Ovary (tissue), 9 donors: ENCODE measurements around the gene USP28. TPM values are rescaled to one million over a fixed set of nuclear protein-coding genes. Genes with fewer than 3 reads are reported as not detected.
A peak's percentile ranks its signal among the peaks of the same experiment; 100 is the strongest.

Experiments used
- DNase-seq, 5 donors: peaks; one replicate each; pipeline ENCODE4 v3.0.0-alpha.2; 2019 to 2020
- H3K27ac ChIP-seq, 2 donors: fragments of 200-600 bp; one replicate each; pipeline versions ENCODE4 v1.5.1 to v1.8.0; 2019 to 2022
- H3K27me3 ChIP-seq: fragments of 200-600 bp; one replicate; pipeline ENCODE4 v1.8.0; 2022
- H3K36me3 ChIP-seq: fragments of 200-600 bp; sonication (generic); one replicate; pipeline ENCODE4 v1.5.1; 2019
- H3K4me1 ChIP-seq: one replicate; pipeline ENCODE4 v1.8.1; 2013; ENCODE audit warnings: mild to moderate bottlenecking, moderate library complexity; ENCODE audit not compliant: insufficient read depth
- H3K4me3 ChIP-seq: fragments of 200-600 bp; sonication (generic); one replicate; pipeline ENCODE4 v1.5.1; 2017
- H3K9me3 ChIP-seq, 2 donors: fragments of 200-600 bp in 1 of 2; sonication (generic) in 1 of 2; one replicate each; pipeline versions ENCODE4 v1.5.1 to v1.8.1; 2013 to 2019; ENCODE audit warnings: mild to moderate bottlenecking in 1 of 2, moderate library complexity in 1 of 2
- EP300 ChIP-seq: sonication (generic); formaldehyde crosslinking; IDR thresholded peaks from one replicate; pipeline ENCODE4 v1.6.1; 2017; ENCODE audit warnings: antibody characterized with exemption
- POLR2A ChIP-seq: fragments of 450-650 bp; IDR thresholded peaks from one replicate; pipeline ENCODE4 v1.6.1; 2017; ENCODE audit warnings: antibody characterized with exemption, mild to moderate bottlenecking, moderate library complexity
- WGBS, 3 donors: extraction: QIAGEN DNeasy Blood & Tissue Kit in 1 of 3; methylation state at CpG; one replicate each; pipeline versions ENCODE4 v1.1.5 to v1.1.7; 2013 to 2017; 5-methylcytosine and 5-hydroxymethylcytosine counted together
- intact Hi-C, 4 donors: fragments of 100-400 bp; cut with DNase I; formaldehyde crosslinking; loops; one replicate each; pipeline versions ENCODE4 v1.11.0 to v1.15.1; 2022 to 2023
- polyA plus RNA-seq, 2 donors: library from polyadenylated mRNA; stranded (reverse); fragments of 200-250 nt in 1 of 2; fragments of 350-450 nt in 1 of 2; fragmentation: Illumina TruSeq in 1 of 2; extraction: RNeasy Lipid Tissue Mini Kit (QIAGEN cat#74804) in 1 of 2; gene quantifications; one replicate each; pipeline ENCODE4 v1.2.3, GENCODE V29; 2013 to 2014
- total RNA-seq, 7 donors: library from RNA; depleted of rRNA in 2 of 7; stranded (reverse); fragments of >200 nt in 2 of 7; fragmentation: NEBNext Ultra II Directional in 3 of 7; extraction: Animal tissue kit (Norgen Biotek cat#: 25700) in 3 of 7; gene quantifications; one replicate each; pipeline versions ENCODE4 v1.1.0 to v1.2.4, GENCODE V29; 2016 to 2023
- TF ChIP-seq, protein P1 (sequence below), 3 donors: fragments of 450-650 bp in 2 of 3; fragments of 200-600 bp in 1 of 3; IDR thresholded peaks; one replicate each; pipeline versions ENCODE4 v1.5.1 to v1.8.0; 2016 to 2022; ENCODE audit warnings: antibody characterized with exemption in 3 of 3, mild to moderate bottlenecking in 1 of 3
- donor health status: DM: no; HTN: no; CAD: no; lungs with moderate emphysema.
- donor health status: DM: no; HTN: no; CAD: no.
- donor health status: Bipolar disorder and iron deficiency.
- donor health status: DM: yes; HTN: yes; CAD: no.
- donor health status: DM: no; HTN: no; CAD: no.
- donor health status: DM: yes; HTN: yes; CAD: no.

Gene USP28
- total and polyA plus RNA-seq, 9 donors: 11.0 to 29.5 (median 23.4) TPM

DNA sequence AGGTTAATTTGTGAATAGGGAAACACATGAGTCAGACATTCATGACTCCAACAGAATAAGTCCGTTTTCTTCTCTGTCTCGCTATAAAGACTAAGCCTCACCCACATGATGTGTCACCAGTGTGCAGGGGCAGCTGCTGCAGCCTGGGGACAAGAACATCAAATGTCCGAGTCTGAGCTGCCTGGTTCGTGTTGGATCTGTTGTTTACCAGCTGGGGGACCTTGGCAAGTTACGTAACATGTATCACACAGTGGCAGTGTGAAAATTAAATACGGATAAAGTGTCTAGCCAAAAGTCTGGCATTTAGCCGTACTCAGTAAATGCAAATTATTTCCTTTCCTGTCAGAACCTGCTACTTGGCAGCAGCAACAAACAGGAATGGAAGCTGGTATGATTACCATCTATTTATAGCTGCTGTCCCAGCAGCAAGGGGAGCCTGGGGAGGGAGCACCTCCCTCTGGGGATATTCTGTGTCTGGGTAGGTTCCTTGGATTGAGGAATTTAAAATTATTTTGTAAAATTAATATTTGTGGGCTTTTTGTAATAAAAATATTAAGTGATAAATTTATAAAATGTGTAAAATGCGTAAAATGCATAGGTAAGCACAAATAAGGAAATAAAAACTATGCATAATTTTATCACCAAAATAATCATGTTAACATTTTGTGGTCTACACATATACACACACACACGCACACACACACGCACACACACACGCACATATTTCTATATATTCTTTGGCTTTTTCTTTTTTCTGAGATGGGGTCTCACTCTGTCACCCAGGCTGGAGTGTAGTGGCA, 97.1 kb downstream of the USP28 start:
- no peaks in the 10 kb centered on the region for H3K36me3 ChIP-seq
- H3K27me3 ChIP-seq: no peaks in the 10 kb centered on the region
- intact Hi-C loops: loop anchor here in 2 of 4 donors (5.0 to 10.0 kb wide), 2 partner anchors 464 to 471 kb away; partner anchors contain the start of gene TTC12 (in 1 of the 2)
- TF ChIP-seq EP300 (no peak), POLR2A (no peak)
- TF ChIP-seq, protein P1, sequence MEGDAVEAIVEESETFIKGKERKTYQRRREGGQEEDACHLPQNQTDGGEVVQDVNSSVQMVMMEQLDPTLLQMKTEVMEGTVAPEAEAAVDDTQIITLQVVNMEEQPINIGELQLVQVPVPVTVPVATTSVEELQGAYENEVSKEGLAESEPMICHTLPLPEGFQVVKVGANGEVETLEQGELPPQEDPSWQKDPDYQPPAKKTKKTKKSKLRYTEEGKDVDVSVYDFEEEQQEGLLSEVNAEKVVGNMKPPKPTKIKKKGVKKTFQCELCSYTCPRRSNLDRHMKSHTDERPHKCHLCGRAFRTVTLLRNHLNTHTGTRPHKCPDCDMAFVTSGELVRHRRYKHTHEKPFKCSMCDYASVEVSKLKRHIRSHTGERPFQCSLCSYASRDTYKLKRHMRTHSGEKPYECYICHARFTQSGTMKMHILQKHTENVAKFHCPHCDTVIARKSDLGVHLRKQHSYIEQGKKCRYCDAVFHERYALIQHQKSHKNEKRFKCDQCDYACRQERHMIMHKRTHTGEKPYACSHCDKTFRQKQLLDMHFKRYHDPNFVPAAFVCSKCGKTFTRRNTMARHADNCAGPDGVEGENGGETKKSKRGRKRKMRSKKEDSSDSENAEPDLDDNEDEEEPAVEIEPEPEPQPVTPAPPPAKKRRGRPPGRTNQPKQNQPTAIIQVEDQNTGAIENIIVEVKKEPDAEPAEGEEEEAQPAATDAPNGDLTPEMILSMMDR (IDR thresholded peaks at IDR 0.05): no peak
- WGBS, 3 donors: 48 to 54% (median 49%) methylated on average over 11 of the region's 11 CpGs
- no peak overlapping the region for H3K27ac ChIP-seq
- H3K9me3 ChIP-seq: no peaks in the 10 kb centered on the region
- no peak overlapping the region for H3K4me3 ChIP-seq
- no peaks in the 10 kb centered on the region for H3K4me1 ChIP-seq
- no peak for DNase-seq

DNA sequence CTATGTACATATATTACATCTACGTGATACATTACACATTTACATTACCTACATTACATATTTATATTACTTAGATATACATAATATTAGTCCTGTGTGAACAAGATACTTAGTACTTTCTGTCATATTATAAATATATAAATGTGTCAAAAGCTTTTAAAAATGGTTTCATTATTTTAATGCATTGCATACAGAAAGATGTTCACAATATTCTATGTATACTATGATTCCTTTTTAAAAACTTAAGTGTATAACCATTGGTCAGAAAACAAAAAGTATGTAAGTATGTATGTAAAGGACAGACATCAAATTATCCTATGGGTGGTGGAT, 101.2 kb downstream of the USP28 start:
- Histone ChIP-seq H3K27ac (no peak overlapping the region), H3K9me3 (no peaks in the 10 kb centered on the region), H3K4me1 (peaks cover 6% of the 10 kb centered on the region), H3K4me3 (peak overlapping the region; percentile 83), H3K27me3 (no peaks in the 10 kb centered on the region), H3K36me3 (no peaks in the 10 kb centered on the region)
- no peak for DNase-seq
- 0% methylated on average over 1 of the region's 1 CpG for WGBS, 3 donors
- TF ChIP-seq EP300 (no peak), POLR2A (no peak)
- TF ChIP-seq, protein P1 (IDR thresholded peaks at IDR 0.05): no peak
- intact Hi-C loops: loop anchor here in 1 of 4 donors (10.0 kb wide), 1 partner anchor 459 kb away; the partner anchor contains the start of gene TTC12

DNA sequence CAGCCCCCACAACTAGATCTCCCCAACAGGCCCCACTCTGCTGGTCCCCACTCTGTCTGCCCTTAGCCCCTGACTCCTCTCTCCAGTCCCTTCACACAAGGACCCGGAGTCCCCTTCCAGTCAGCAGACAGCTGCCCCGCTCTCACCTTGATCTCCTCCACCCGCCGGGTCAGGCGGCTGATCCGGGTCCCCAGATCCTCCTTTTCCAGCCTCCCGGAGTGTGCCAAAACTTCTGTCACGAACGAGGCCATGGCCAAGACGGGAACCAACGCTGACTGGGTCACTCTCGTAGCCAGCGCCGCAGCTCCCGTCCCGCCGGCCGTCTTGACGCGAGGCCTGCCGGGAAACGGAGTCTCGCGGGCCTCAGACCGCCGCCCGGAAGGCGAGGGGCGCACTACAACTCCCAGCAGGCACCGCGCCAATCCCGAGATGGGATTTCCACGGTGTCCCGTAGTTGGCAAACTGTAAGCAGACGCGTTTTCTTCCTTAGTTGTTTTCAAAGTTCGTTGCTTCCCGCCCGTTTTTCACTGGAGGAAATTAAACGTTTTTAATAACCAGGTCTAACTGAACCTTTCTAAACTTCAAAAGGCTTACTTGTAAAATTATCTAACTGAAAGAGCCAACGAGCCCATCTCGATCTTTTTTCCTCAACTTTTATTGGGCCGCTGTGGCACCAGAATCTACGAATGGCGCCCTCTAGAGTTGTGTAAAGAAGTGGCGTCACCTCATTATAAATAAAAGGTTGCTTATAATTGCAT, 101.8 kb downstream of the USP28 start, which contains the start of gene ZW10:
Gene ZW10, minus strand, starts transcription at position 277 of the 758 bp plus-strand sequence. Its CDS starts 26 bp downstream, at position 251.
- H3K27ac ChIP-seq: peak within 1 kb of the TSS in 1 of 2 donors; percentile 62
- H3K36me3 ChIP-seq: no peaks in the 10 kb centered on the region
- H3K27me3 ChIP-seq: no peaks in the 10 kb centered on the region
- H3K4me1 ChIP-seq: peaks cover 6% of the 10 kb centered on the region
- peak within 1 kb of the TSS; percentile 83 for H3K4me3 ChIP-seq
- TF ChIP-seq POLR2A: no peak
- TF ChIP-seq, protein P1 (IDR thresholded peaks at IDR 0.05): peak; percentile 78 to 81 (median 80)
- intact Hi-C loops: loop anchor here in 1 of 4 donors (10.0 kb wide), 1 partner anchor 459 kb away; the partner anchor contains the start of gene TTC12
- peak; percentile 96 to 99 (median 97) for DNase-seq
- H3K9me3 ChIP-seq: no peaks in the 10 kb centered on the region
- WGBS, 3 donors: 0 to 1% (median 0%) methylated on average over 46 of the region's 46 CpGs

DNA sequence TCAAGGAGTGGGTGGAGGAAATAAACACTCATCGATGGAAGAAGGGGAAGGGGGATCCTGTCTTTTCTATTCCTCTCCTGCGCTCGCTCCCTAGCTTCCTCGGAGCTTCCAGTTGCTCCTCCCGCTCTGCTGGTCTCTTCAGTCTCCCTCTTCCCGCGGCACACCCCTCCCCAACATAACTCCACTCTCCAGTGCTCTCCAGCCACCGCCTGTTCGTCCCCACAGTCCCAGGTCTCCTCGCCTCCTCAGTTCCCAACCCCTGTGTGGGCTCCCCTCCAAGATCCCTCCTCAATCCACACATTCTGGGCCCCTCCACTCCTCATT, 102.3 kb downstream of the USP28 start:
- H3K9me3 ChIP-seq: no peaks in the 10 kb centered on the region
- peak overlapping the region in 1 of 2 donors; percentile 62 for H3K27ac ChIP-seq
- peak overlapping the region; percentile 83 for H3K4me3 ChIP-seq
- TF ChIP-seq POLR2A: no peak
- TF ChIP-seq EP300: no peak
- TF ChIP-seq, protein P1 (IDR thresholded peaks at IDR 0.05): no peak
- WGBS, 3 donors: 0 to 1% (median 0%) methylated on average over 10 of the region's 10 CpGs
- DNase-seq: no peak
- intact Hi-C loops: loop anchor here in 1 of 4 donors (10.0 kb wide), 1 partner anchor 458 kb away; the partner anchor contains the start of gene TTC12
- peaks cover 6% of the 10 kb centered on the region for H3K4me1 ChIP-seq
- no peaks in the 10 kb centered on the region for H3K27me3 ChIP-seq
- H3K36me3 ChIP-seq: no peaks in the 10 kb centered on the region
